SK-N-MC (cell line): ENCODE results near the gene OSTM1.

Source experiments
- EZH2 ChIP-seq: fragments of 200-600 bp; sonication (generic); IDR thresholded peaks from one replicate; pipeline ENCODE4 v1.6.1; 2017; ENCODE audit warnings: antibody characterized with exemption
- POLR2AphosphoS5 ChIP-seq: IDR thresholded peaks from 2 replicates; pipeline ENCODE4 v1.6.1; 2012; ENCODE audit warnings: mild to moderate bottlenecking, low read depth, low read length, borderline replicate concordance

DNA sequence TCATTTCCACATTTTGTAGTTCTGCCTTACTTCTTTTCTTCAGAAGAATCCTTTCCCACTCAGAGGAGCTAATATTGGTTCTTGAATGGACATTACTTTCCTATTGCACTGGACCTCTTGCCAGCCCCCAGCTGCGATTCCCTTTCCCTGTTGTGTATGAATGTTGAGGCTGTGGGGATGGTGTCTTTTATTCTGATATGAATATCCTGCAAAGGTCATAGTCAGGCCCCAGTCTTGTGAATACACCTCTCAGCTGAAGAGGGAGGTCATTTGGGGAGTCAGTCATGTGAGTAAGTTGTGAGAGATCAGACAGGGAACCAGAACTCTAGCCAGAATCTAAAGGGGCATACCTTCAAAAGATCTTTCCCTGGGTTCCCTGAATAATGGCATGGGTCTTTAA is 32.6 kb upstream of the OSTM1 start:
- TF ChIP-seq POLR2AphosphoS5 (no peak), EZH2 (no peak)
